Measurements from ENCODE around the gene WRAP53. TPM values are rescaled to one million over a fixed set of nuclear protein-coding genes. Genes with fewer than 3 reads are reported as not detected.

Gene WRAP53
- total and polyA plus RNA-seq, 2 of the 13 experiments (the other 11 are each of a cell fraction or from before 2014, with no cell fraction given) = 7.0 to 19.5 TPM

DNA sequence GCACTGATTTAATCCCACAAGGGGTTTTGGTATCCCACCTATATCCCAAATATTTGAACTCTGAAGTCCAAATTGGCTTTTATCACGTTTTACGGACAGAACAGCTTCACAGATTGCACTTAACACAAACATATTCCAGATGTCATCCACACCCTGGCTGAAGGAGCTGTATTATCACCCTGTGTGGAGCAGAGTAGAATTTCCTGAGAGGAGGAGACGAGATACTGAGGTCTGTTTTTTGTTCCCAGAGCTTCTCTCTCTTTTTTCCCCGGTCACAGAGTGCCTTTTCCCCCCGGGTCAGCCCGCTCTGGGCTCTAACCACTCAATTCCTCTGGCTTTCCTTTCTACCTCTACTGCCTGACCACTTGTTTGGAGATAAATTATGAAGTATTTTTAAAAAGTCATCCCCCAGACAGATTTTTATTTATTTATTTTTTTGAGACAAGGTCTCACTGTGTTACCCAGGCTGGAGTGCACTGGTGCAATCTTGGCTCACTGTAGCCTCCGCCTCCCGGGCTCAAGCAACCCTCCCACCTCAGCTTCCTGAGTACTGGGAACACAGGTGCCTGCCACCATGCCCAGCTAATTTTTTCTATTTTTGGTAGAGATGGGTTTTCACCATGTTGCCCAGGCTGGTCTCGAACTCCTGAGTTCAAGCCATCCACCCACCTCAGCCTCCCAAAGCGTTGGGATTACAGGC, 59.9 kb downstream of the WRAP53 start:
- H3K36me3 ChIP-seq (replicated peaks in 1 of 2; ENCODE audit: control insufficient read depth in 1 of 2, insufficient read depth in 2 of 2, low read length in 2 of 2) = no peaks in the 10 kb centered on the region
- no TSS peak for BruUV-seq (replicated peaks)
- no peak overlapping the region for H3K4me3 ChIP-seq (replicated peaks in 1 of 3; ENCODE audit: insufficient read depth in 1 of 3, low read depth in 2 of 3, low read length in 3 of 3)
- 23% methylated on average over 10 of the region's 10 CpGs for WGBS (ENCODE audit: low lambda C conversion rate)
- H3K4me2 ChIP-seq (ENCODE audit: low read depth, low read length) = no peak overlapping the region
- no peaks in the 10 kb centered on the region for H4K20me1 ChIP-seq (ENCODE audit: insufficient read depth, low read length)
- peaks cover 37% of the 10 kb centered on the region for H3K4me1 ChIP-seq (ENCODE audit: insufficient read depth, low read length)
- no peak overlapping the region for H3K9ac ChIP-seq (ENCODE audit: insufficient read depth, low read depth, low read length)
- no peak for TF ChIP-seq ZNF33B (CRISPR knock-in tag; IDR thresholded peaks at IDR 0.05)
- TF ChIP-seq ZNF569 (CRISPR knock-in tag; IDR thresholded peaks at IDR 0.05; ENCODE audit: borderline replicate concordance) = no peak
- no peak for TF ChIP-seq SP1 (IDR thresholded peaks at IDR 0.05)
- no peak for TF ChIP-seq SP1 (CRISPR knock-in tag; IDR thresholded peaks at IDR 0.05)
- TF ChIP-seq, protein P1, sequence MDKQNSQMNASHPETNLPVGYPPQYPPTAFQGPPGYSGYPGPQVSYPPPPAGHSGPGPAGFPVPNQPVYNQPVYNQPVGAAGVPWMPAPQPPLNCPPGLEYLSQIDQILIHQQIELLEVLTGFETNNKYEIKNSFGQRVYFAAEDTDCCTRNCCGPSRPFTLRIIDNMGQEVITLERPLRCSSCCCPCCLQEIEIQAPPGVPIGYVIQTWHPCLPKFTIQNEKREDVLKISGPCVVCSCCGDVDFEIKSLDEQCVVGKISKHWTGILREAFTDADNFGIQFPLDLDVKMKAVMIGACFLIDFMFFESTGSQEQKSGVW (CRISPR knock-in tag; IDR thresholded peaks at IDR 0.05; ENCODE audit: borderline replicate concordance) = no peak
- no peak for TF ChIP-seq ZNF20 (CRISPR knock-in tag; IDR thresholded peaks at IDR 0.05)
- no peak for TF ChIP-seq ZNF777 (CRISPR knock-in tag; IDR thresholded peaks at IDR 0.05)
- no peak for TF ChIP-seq ZNF460 (CRISPR knock-in tag; IDR thresholded peaks at IDR 0.05; ENCODE audit: borderline replicate concordance)
- no peak for TF ChIP-seq ATRX (CRISPR knock-in tag; IDR thresholded peaks at IDR 0.05; ENCODE audit: borderline replicate concordance)
- no peak for TF ChIP-seq MTA1 (CRISPR knock-in tag; IDR thresholded peaks at IDR 0.05; ENCODE audit: borderline replicate concordance)
- TF ChIP-seq ZNF678 (CRISPR knock-in tag; IDR thresholded peaks at IDR 0.05) = no peak
- TF ChIP-seq YY1 (IDR thresholded peaks at IDR 0.05; ENCODE audit: insufficient read depth, insufficient replicate concordance, low read depth, low read length) = no peak
- no peak for TF ChIP-seq MTF2 (CRISPR knock-in tag; IDR thresholded peaks at IDR 0.05; ENCODE audit: borderline replicate concordance)
- TF ChIP-seq LBX2 (CRISPR knock-in tag; IDR thresholded peaks at IDR 0.05; ENCODE audit: borderline replicate concordance) = no peak
- TF ChIP-seq ZNF335 (CRISPR knock-in tag; IDR thresholded peaks at IDR 0.05) = no peak
- TF ChIP-seq ZNF382 (CRISPR knock-in tag; IDR thresholded peaks at IDR 0.05; ENCODE audit: borderline replicate concordance) = no peak
- TF ChIP-seq, protein P2, sequence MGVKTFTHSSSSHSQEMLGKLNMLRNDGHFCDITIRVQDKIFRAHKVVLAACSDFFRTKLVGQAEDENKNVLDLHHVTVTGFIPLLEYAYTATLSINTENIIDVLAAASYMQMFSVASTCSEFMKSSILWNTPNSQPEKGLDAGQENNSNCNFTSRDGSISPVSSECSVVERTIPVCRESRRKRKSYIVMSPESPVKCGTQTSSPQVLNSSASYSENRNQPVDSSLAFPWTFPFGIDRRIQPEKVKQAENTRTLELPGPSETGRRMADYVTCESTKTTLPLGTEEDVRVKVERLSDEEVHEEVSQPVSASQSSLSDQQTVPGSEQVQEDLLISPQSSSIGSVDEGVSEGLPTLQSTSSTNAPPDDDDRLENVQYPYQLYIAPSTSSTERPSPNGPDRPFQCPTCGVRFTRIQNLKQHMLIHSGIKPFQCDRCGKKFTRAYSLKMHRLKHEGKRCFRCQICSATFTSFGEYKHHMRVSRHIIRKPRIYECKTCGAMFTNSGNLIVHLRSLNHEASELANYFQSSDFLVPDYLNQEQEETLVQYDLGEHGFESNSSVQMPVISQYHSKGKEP (CRISPR knock-in tag; IDR thresholded peaks at IDR 0.05) = no peak
- TF ChIP-seq ZNF24 (IDR thresholded peaks at IDR 0.05) = no peak
- TF ChIP-seq NFE2L1 (CRISPR knock-in tag; IDR thresholded peaks at IDR 0.05; ENCODE audit: borderline replicate concordance) = no peak
- CTCF ChIA-PET (ENCODE audit: low intra/inter-chr PET ratio, low total read pairs) = no interaction called here
- DNase-seq (ENCODE audit: low spot score) (no peak), ATAC-seq (no peak), FAIRE-seq (no peak)
- H3K79me2 ChIP-seq (ENCODE audit: insufficient read depth, low read length) = no peaks in the 10 kb centered on the region
- no peaks in the 10 kb centered on the region for H3K9me3 ChIP-seq (ENCODE audit: low read length)
- in situ Hi-C loops (cut with HindIII; ENCODE audit: extremely low pct_ligation_motif_present, low pct_unique_long_range_greater_than_20kb) = no loop called here
- POLR2A ChIA-PET = no interaction called here
- H2AFZ ChIP-seq (ENCODE audit: low read length) = no peak overlapping the region
- H3K27ac ChIP-seq (ENCODE audit: extremely low read length, insufficient read depth, low read length) = no peak overlapping the region
- intact Hi-C loops (cut with micrococcal nuclease; ENCODE audit: unreplicated experiment) = loop anchor here (5.0 kb wide), 1 partner anchor 84 kb away; the partner anchor contains the start of gene KDM6B
- peaks cover 0 to 8% of the 10 kb centered on the region in 2 experiments; a peak in 3 of 5 replicates for H3K27me3 ChIP-seq (ENCODE audit: control insufficient read depth in 1 of 2, insufficient read depth in 2 of 2, low read length in 2 of 2)
